GM19468 (cell line): ENCODE results near the gene MYO5B.

Source experiments
- ATAC-seq: cut with Tn5 transposase; IDR thresholded peaks from one replicate; pipeline ENCODE4 v1.9.1; 2021; ENCODE audit warnings: mild to moderate bottlenecking, moderate library complexity, moderate number of reproducible peaks; ENCODE audit not compliant: unreplicated experiment; ENCODE audit errors: extremely low read depth

Gene MYO5B

GRCh38 chr18:50079571-50080295, 115.2 kb downstream of the MYO5B start:
- no peak for ATAC-seq

- no peak for ATAC-seq
Measured at GRCh38 chr18:50076277-50076676, 118.7 kb downstream of the MYO5B start.

DNA sequence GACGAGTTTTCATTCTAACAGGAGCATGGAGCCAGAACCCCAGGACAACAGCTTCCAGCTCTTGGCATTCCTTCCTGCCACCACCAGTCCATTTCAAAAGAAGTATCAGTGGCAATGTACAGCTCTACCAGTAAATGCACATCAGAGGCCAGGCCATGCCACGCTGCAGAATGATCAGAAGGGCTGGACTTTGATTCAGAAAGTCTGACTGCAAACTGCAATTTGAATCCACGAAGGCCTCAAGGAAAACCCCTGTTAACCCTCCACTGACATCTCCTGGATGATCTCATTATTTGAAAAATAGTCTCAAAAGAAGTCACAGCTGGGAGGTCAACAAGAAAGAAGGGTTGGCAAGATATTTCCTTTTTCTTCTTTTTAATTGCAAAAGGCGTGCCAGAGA, 119.2 kb downstream of the MYO5B start:
- no peak for ATAC-seq

GRCh38 chr18:50074404-50074803, 120.5 kb downstream of the MYO5B start:
- no peak for ATAC-seq

DNA sequence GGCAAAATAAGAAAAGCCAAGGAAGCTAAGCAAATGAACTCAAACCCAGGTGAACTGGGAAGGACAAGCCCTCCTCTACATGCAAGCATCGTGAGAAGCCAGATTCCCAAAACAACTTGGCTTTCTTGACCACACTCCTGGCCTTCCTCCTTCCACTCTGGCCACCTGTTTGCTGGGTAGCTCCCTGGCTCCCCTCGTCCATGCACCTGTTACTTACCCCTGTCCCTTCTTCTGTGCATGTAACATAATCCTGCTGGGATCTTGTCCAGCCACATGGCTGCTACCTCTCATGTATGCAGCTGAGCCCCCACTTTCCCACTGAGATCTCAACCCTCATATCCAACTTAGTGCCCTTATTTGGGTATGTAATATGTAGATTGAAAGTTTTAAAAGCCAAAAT, 121.6 kb downstream of the MYO5B start:
- no peak for ATAC-seq

DNA sequence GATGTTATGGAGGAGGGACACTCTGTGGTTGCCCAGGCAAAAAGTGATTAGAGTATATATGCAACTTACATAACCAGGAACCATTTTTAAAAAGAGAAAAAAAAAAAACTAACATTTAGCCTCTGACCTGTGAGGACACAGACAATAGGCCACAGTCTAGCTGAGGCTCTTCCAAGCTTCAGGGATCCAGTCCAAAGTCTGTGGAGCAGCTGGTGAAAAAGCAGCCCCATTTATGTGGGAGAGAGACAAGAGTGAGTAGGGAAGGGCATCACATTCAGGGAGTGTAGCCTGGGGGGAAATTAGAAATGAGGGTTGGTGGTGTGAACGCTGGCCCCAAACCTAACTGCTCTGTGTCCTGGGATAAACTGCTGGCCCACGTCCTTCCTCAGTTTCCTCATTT, 122.8 kb downstream of the MYO5B start:
- ATAC-seq = no peak

GRCh38 chr18:50071397-50071796, 123.5 kb downstream of the MYO5B start:
- ATAC-seq = no peak

- no peak for ATAC-seq
Measured at GRCh38 chr18:50069422-50069821, 125.5 kb downstream of the MYO5B start.

GRCh38 chr18:50065527-50065926, 129.4 kb downstream of the MYO5B start:
- ATAC-seq = no peak

GRCh38 chr18:50065039-50065438, 129.9 kb downstream of the MYO5B start:
- ATAC-seq = no peak

DNA sequence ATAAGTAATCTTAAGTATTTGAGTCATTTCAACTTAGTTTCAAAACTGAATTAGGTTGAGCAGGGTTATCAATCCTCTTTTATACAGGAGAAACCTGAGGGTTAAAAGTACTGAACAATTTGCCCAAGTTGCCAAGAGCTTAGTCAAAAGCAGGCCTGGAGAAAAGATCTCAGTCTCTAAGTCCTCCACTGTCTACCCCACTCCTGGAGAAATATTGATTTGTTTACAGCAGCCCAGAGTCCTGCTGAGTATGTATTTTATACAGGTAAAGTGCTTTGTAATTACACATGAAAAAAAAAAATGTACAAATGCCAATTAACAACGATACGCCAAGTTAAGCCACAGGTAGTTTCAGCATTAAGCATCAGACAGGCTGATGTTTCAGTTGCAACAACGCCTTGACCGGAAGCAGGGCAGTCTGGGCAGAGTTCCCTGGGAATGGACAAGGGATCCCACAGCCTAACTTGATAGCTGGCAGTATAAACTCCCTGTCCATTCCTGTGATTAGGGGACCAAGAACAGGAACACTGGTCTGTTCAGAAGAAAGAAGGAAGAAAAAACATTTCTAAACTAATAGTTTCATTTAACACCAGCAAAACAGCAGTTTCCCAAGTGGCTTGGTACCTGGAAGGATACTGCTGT, 132.9 kb downstream of the MYO5B start:
- no peak for ATAC-seq

DNA sequence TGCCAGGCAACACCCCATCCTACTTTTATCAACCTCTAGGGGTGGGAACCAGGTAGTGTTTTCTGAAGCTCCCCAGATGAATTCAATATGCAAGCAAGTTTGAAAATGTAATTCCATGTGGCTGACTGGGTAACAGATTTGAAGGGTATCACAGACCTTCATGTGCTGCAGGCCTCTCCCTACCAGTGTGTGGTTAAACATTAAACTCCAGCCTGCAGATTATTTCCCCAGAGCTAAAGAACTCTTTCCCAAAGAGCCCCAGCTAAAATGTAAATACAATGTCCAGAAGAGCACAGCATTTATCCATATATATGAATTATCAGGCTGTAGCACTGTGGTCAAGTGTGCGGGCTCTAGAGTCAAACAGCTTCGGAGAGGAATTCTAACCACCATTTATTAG, 134.1 kb downstream of the MYO5B start:
- no peak for ATAC-seq

DNA sequence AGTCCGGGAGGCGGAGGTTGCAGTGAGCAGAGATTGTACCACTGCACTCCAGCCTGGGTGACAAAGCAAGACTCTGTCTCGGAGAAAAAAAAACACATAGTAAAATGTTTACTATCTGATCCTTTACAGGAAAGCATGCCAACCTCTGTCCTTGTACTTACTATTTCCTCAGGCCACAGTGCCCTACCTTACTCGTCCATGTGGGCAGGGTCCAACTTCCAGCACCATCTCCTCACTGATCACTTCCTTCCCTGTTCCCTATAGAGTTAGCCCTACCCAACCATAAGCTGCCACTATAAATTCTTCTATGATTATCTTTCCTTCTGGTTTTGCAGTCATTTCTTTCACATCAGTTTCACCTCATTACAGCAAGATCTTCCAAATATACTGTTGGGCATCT, 136.2 kb downstream of the MYO5B start:
- no peak for ATAC-seq

- ATAC-seq = no peak
Measured at GRCh38 chr18:50057009-50057408, 137.9 kb downstream of the MYO5B start.

DNA sequence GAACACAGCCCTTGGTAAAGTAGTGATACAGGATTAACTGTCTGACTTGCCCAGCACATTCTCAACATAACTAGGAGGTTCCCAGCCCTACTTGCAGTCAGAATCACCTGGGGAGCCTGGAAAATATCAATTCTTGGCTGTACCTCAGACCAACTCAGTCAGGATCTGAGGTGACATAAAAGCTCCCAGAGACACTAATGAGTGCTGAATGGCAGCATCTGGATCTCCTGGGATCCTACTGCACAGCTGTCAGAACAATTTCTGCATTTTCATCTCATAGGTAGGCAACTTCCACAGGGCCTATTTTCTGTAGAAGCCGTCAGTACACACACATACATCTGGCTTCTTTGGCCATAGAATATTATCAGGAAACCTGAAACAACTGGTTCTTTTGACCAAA, 138.8 kb downstream of the MYO5B start:
- ATAC-seq = no peak

GRCh38 chr18:50055488-50055887, 139.5 kb downstream of the MYO5B start:
- no peak for ATAC-seq

DNA sequence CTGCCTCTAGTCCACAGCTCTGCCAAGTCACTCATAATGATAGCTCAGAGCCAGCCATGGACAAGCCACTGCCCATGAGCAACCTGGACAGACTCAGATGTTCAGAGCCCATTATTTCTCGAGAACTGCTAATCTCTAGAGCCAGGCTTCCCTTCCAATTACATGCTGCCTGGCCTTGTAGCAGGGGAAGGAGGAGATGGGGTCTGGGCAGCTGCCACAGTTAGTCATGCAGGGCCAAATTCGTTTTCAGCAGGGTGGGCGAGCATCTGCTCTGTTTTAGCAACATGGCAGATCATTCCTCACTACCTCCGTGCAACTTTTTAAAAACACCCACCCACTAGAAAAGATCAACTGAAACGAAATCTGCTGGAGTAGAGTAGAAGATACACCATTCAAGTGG, 141.8 kb downstream of the MYO5B start:
- ATAC-seq = no peak

GRCh38 chr18:50051288-50051687, 143.7 kb downstream of the MYO5B start:
- ATAC-seq = no peak

DNA sequence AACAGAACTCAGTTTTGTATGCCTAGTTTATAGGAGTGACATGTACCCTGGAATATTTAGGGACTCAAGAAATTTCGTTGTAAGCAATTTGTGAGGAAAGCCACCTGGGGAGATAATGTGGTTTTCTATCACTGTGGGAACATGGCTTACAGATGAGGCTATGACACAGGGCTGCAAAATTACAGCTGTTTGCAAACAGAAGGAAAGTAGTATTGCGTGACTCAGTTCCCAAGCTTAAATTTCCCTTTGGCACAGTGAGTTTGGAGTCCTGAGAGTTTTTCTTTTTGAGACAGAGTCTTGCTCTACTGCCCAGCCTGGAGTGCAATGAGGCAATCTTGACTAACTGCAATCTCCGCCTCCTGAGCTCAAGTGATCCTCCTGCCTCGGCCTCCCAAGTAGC, 149.8 kb downstream of the MYO5B start:
- ATAC-seq = no peak

GRCh38 chr18:50044402-50044801, 150.5 kb downstream of the MYO5B start:
- no peak for ATAC-seq

- ATAC-seq = no peak
Measured at GRCh38 chr18:50042611-50043010, 152.3 kb downstream of the MYO5B start.

- ATAC-seq = no peak
Measured at GRCh38 chr18:50039746-50040145, 155.2 kb downstream of the MYO5B start.
